HepG2 (cell line): ENCODE measurements around the gene REEP6. TPM values are rescaled to one million over a fixed set of nuclear protein-coding genes. Genes with fewer than 3 reads are reported as not detected.

ENCODE experiments used
- BRD4 ChIP-seq: sonication (generic); formaldehyde crosslinking; IDR thresholded peaks from 2 replicates; pipeline ENCODE4 v1.4.0; 2020; ENCODE audit warnings: missing genetic modification reagents
- CBFB ChIP-seq: sonication (generic); formaldehyde crosslinking; IDR thresholded peaks from 2 replicates; pipeline ENCODE4 v1.4.0; 2020; ENCODE audit warnings: missing genetic modification reagents
- EHMT2 ChIP-seq: fragments of 200-600 bp; sonication (generic); IDR thresholded peaks from 2 replicates; pipeline ENCODE4 v1.7.0; 2017; ENCODE audit warnings: antibody characterized with exemption, low read depth, low read length, borderline replicate concordance
- FOXC1 ChIP-seq: sonication (generic); formaldehyde crosslinking; IDR thresholded peaks from 2 replicates; pipeline ENCODE4 v1.8.0; 2022; ENCODE audit warnings: mild to moderate bottlenecking, missing genetic modification reagents, borderline replicate concordance
- GPN1 ChIP-seq: sonication (generic); formaldehyde crosslinking; IDR thresholded peaks from 2 replicates; pipeline ENCODE4 v1.5.1; 2020; ENCODE audit warnings: missing genetic modification reagents, borderline replicate concordance
- KDM3A ChIP-seq: IDR thresholded peaks from 2 replicates; pipeline ENCODE4 v1.6.1; 2018; ENCODE audit warnings: low read depth, missing compliant biosample characterization
- POLR2A ChIP-seq, 2 experiments: IDR thresholded peaks; 2 replicates each; pipeline ENCODE4 v1.6.1; 2011; ENCODE audit warnings: low read depth in 2 of 2, low read length in 2 of 2, mild to moderate bottlenecking in 1 of 2, moderate library complexity in 1 of 2; ENCODE audit not compliant: insufficient read depth in 1 of 2
- RCOR2 ChIP-seq: IDR thresholded peaks from 2 replicates; pipeline ENCODE4 v1.6.1; 2016; ENCODE audit warnings: missing biosample characterization, missing genetic modification reagents
- REXO4 ChIP-seq: sonication (generic); formaldehyde crosslinking; IDR thresholded peaks from 2 replicates; pipeline ENCODE4 v1.8.0; 2022; ENCODE audit warnings: missing genetic modification reagents, mild to moderate bottlenecking, borderline replicate concordance
- RXRA ChIP-seq: sonication (generic); formaldehyde crosslinking; IDR thresholded peaks from 2 replicates; pipeline ENCODE4 v1.5.1; 2020; ENCODE audit warnings: missing genetic modification reagents
- ZBTB1 ChIP-seq: sonication (generic); formaldehyde crosslinking; IDR thresholded peaks from 2 replicates; pipeline ENCODE4 v1.4.0; 2020; ENCODE audit warnings: missing genetic modification reagents, borderline replicate concordance
- ZNF17 ChIP-seq: sonication (generic); formaldehyde crosslinking; IDR thresholded peaks from 2 replicates; pipeline ENCODE4 v1.5.0; 2020; ENCODE audit warnings: mild to moderate bottlenecking, missing genetic modification reagents
- ZNF232 ChIP-seq: sonication (generic); formaldehyde crosslinking; IDR thresholded peaks from 2 replicates; pipeline ENCODE4 v1.4.0; 2020; ENCODE audit warnings: missing genetic modification reagents, borderline replicate concordance
- ZNF274 ChIP-seq: sonication (generic); formaldehyde crosslinking; IDR thresholded peaks from 2 replicates; pipeline ENCODE4 v1.5.1; 2020; ENCODE audit warnings: mild to moderate bottlenecking, missing genetic modification reagents
- ZNF382 ChIP-seq: sonication (generic); formaldehyde crosslinking; IDR thresholded peaks from 2 replicates; pipeline ENCODE4 v1.5.0; 2020; ENCODE audit warnings: missing genetic modification reagents, mild to moderate bottlenecking, borderline replicate concordance
- ZNF550 ChIP-seq: sonication (generic); formaldehyde crosslinking; IDR thresholded peaks from 2 replicates; pipeline ENCODE4 v1.4.0; 2020; ENCODE audit warnings: mild to moderate bottlenecking, missing genetic modification reagents, borderline replicate concordance
- ZNF557 ChIP-seq: sonication (generic); formaldehyde crosslinking; IDR thresholded peaks from 2 replicates; pipeline ENCODE4 v1.4.0; 2020; ENCODE audit warnings: missing genetic modification reagents
- ZNF598 ChIP-seq: sonication (generic); formaldehyde crosslinking; IDR thresholded peaks from 2 replicates; pipeline ENCODE4 v1.5.1; 2020; ENCODE audit warnings: mild to moderate bottlenecking, missing genetic modification reagents, borderline replicate concordance
- ZNF777 ChIP-seq: sonication (generic); formaldehyde crosslinking; IDR thresholded peaks from 2 replicates; pipeline ENCODE4 v1.4.0; 2020; ENCODE audit warnings: missing genetic modification reagents
- polyA plus RNA-seq, 8 experiments: library from polyadenylated mRNA; depleted of rRNA in 3 of 8; stranded (reverse) in 7 of 8; unstranded in 1 of 8; fragments of >200 nt; fragmentation: Illumina TruSeq in 4 of 8; extraction: Trizol in 4 of 8; gene quantifications; 2 replicates each; pipeline versions ENCODE4 v1.2.1 to v1.2.3, GENCODE V29; 2011 to 2016; ENCODE audit warnings: low read depth in 4 of 8, missing spikeins in 1 of 8, mixed read lengths in 1 of 8; ENCODE audit not compliant: insufficient read depth in 1 of 8
- total RNA-seq, 5 experiments: library from RNA; depleted of rRNA; stranded (reverse); fragments of >200 nt; fragmentation: Illumina TruSeq; extraction: Trizol; gene quantifications; 2 replicates each; pipeline ENCODE4 v1.2.3, GENCODE V29; 2016; ENCODE audit warnings: low read depth in 1 of 5
- TF ChIP-seq, protein P1 (sequence below): sonication (generic); formaldehyde crosslinking; IDR thresholded peaks from 2 replicates; pipeline ENCODE4 v1.4.0; 2020; ENCODE audit warnings: low read depth, mild to moderate bottlenecking, missing genetic modification reagents
- TF ChIP-seq, protein P2 (sequence below): IDR thresholded peaks from 2 replicates; pipeline ENCODE4 v1.6.1; 2012; ENCODE audit warnings: low read depth, low read length, improper control_type of control experiment
- TF ChIP-seq, protein P3 (sequence below): sonication (generic); formaldehyde crosslinking; IDR thresholded peaks from 2 replicates; pipeline ENCODE4 v1.8.1; 2022; ENCODE audit warnings: low read depth, mild to moderate bottlenecking, missing genetic modification reagents
- TF ChIP-seq, protein P4 (sequence below): sonication (generic); formaldehyde crosslinking; IDR thresholded peaks from 2 replicates; pipeline ENCODE4 v1.4.0; 2020; ENCODE audit warnings: missing genetic modification reagents

The REEP6 gene
- total and polyA plus RNA-seq, 2 of the 13 experiments (the other 11 are each of a cell fraction or from before 2014, with no cell fraction given), result 10.0 to 28.8 TPM

DNA sequence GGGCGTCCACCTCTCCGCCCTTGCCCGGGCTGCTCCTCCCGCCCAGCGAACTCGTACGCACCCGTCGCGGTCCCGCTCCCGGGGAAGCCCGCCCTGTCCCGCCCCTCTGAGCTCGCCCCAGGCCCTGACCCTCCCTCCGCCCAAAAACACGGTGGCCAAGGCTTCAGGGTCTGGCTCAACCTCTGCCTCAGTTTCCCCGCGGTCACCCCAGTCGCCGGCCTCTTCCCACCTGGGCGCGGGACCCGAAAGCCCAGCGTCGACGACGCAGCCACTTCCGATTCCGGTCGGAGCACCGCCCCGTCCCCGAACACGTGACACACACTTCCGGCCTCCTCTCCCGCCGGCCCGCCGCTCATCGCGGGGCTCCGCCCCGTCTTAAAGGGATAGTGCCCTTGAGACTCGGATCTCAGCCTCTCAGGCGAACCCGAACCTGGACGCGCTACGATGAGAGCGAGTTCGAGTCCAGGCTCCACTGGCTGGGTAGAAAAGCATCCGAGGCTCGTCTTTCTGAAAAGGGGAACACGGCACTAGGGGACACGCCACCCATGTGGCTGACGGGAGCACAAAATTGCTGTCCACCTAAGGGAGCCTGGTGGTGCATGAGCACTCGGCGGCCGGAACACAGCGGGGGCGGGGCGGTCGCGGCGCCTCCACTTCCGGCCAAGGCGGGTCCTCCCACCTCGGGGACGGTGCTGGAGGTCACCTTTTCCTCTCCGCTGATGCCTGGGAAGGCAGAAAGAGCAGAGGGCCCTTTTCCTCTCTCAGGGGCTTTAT is 11.9 kb upstream of the REEP6 start, which contains the start of gene C19orf25 (continued):
- TF ChIP-seq ZBTB1 (no peak), ZNF557 (no peak), ZNF17 (CRISPR knock-in tag) (no peak), ZNF382 (CRISPR knock-in tag) (no peak), KDM3A (CRISPR knock-in tag) (0 out of 2 replicates have a peak, but pooled peaks have one; percentile 45), RCOR2 (CRISPR knock-in tag) (peak; percentile 96), EHMT2 (no peak), RXRA (peak; percentile 39), POLR2A (IDR thresholded peaks at IDR 0.05; ENCODE audit: insufficient read depth in 1 of 2, low read depth in 2 of 2, low read length in 2 of 2) (peak in 1 of 2 experiments; percentile 73; a peak in 3 of 4 replicates), ZNF550 (no peak), ZNF274 (CRISPR knock-in tag) (peak; percentile 73; the same call in 1 of the 2 replicates), REXO4 (CRISPR knock-in tag) (no peak), BRD4 (no peak), GPN1 (CRISPR knock-in tag) (no peak), ZNF598 (CRISPR knock-in tag) (peak; percentile 85; the same call in 1 of the 2 replicates), ZNF777 (CRISPR knock-in tag) (peak; percentile 65), ZNF232 (CRISPR knock-in tag) (no peak), CBFB (CRISPR knock-in tag) (no peak; the same call in 1 of the 2 replicates), FOXC1 (CRISPR knock-in tag) (no peak; the same call in 1 of the 2 replicates)
- TF ChIP-seq, protein P1, sequence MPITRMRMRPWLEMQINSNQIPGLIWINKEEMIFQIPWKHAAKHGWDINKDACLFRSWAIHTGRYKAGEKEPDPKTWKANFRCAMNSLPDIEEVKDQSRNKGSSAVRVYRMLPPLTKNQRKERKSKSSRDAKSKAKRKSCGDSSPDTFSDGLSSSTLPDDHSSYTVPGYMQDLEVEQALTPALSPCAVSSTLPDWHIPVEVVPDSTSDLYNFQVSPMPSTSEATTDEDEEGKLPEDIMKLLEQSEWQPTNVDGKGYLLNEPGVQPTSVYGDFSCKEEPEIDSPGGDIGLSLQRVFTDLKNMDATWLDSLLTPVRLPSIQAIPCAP (CRISPR knock-in tag), result no peak
- TF ChIP-seq, protein P2, sequence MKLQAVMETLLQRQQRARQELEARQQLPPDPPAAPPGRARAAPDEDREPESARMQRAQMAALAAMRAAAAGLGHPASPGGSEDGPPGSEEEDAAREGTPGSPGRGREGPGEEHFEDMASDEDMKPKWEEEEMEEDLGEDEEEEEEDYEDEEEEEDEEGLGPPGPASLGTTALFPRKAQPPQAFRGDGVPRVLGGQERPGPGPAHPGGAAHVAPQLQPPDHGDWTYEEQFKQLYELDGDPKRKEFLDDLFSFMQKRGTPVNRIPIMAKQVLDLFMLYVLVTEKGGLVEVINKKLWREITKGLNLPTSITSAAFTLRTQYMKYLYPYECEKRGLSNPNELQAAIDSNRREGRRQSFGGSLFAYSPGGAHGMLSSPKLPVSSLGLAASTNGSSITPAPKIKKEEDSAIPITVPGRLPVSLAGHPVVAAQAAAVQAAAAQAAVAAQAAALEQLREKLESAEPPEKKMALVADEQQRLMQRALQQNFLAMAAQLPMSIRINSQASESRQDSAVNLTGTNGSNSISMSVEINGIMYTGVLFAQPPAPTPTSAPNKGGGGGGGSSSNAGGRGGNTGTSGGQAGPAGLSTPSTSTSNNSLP, result 0 out of 2 replicates have a peak, but pooled peaks have one; percentile 42
- TF ChIP-seq, protein P3, sequence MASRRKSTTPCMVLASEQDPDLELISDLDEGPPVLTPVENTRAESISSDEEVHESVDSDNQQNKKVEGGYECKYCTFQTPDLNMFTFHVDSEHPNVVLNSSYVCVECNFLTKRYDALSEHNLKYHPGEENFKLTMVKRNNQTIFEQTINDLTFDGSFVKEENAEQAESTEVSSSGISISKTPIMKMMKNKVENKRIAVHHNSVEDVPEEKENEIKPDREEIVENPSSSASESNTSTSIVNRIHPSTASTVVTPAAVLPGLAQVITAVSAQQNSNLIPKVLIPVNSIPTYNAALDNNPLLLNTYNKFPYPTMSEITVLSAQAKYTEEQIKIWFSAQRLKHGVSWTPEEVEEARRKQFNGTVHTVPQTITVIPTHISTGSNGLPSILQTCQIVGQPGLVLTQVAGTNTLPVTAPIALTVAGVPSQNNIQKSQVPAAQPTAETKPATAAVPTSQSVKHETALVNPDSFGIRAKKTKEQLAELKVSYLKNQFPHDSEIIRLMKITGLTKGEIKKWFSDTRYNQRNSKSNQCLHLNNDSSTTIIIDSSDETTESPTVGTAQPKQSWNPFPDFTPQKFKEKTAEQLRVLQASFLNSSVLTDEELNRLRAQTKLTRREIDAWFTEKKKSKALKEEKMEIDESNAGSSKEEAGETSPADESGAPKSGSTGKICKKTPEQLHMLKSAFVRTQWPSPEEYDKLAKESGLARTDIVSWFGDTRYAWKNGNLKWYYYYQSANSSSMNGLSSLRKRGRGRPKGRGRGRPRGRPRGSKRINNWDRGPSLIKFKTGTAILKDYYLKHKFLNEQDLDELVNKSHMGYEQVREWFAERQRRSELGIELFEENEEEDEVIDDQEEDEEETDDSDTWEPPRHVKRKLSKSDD (CRISPR knock-in tag), result 0 out of 2 replicates have a peak, but pooled peaks have one; percentile 46
- TF ChIP-seq, protein P4, sequence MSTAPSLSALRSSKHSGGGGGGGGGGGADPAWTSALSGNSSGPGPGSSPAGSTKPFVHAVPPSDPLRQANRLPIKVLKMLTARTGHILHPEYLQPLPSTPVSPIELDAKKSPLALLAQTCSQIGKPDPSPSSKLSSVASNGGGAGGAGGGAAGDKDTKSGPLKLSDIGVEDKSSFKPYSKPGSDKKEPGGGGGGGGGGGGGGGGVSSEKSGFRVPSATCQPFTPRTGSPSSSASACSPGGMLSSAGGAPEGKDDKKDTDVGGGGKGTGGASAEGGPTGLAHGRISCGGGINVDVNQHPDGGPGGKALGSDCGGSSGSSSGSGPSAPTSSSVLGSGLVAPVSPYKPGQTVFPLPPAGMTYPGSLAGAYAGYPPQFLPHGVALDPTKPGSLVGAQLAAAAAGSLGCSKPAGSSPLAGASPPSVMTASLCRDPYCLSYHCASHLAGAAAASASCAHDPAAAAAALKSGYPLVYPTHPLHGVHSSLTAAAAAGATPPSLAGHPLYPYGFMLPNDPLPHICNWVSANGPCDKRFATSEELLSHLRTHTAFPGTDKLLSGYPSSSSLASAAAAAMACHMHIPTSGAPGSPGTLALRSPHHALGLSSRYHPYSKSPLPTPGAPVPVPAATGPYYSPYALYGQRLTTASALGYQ, result peak; percentile 40; the same call in 1 of the 2 replicates
